H1 (cell line): Measurements from ENCODE around the gene IL22RA2. TPM values are rescaled to one million over a fixed set of nuclear protein-coding genes. Genes with fewer than 3 reads are reported as not detected.

Source experiments
- CTCF ChIA-PET: fragments of 300-600 bp; sonication (Branson Sonifier 250); formaldehyde crosslinking; loops from one replicate; lab custom pipeline; 2021; ENCODE audit not compliant: partially characterized antibody; lab: Charles Lee
- POLR2A ChIA-PET: fragments of 300-600 bp; sonication (Branson Sonifier 250); formaldehyde crosslinking; loops from one replicate; lab custom pipeline; 2021; ENCODE audit warnings: inconsistent platforms; ENCODE audit not compliant: partially characterized antibody; lab: Charles Lee
- DNase-seq, 2 experiments: peaks; one replicate each; pipeline versions ENCODE4 v3.0.0 to v3.0.0-alpha.2; 2010 to 2022; ENCODE audit warnings: low spot score in 2 of 2, low read depth in 1 of 2, mixed read lengths in 1 of 2
- FAIRE-seq: peaks from 2 replicates; lab custom pipeline; 2011; peaks lifted over from hg19 to GRCh38; lab: Jason Lieb, UNC
- H2AFZ ChIP-seq: 2 replicates; pipeline ENCODE4 v1.8.1; 2012; ENCODE audit warnings: low read length, inconsistent platforms
- H2AK5ac ChIP-seq: 2 replicates; pipeline ENCODE4 v1.6.1; 2013; ENCODE audit warnings: low read depth, low read length
- H2BK120ac ChIP-seq: replicated peaks from 2 replicates; pipeline ENCODE3; 2013; ENCODE audit warnings: low read depth, low read length, inconsistent platforms
- H2BK12ac ChIP-seq: 2 replicates; pipeline ENCODE4 v1.6.1; 2013; ENCODE audit warnings: low read depth, low read length
- H2BK15ac ChIP-seq: 2 replicates; pipeline ENCODE4 v1.6.1; 2013; ENCODE audit warnings: low read length
- H2BK20ac ChIP-seq: 2 replicates; pipeline ENCODE4 v1.6.1; 2013; ENCODE audit warnings: low read length
- H2BK5ac ChIP-seq: 2 replicates; pipeline ENCODE4 v1.6.1; 2013; ENCODE audit warnings: low read depth, low read length
- H3K14ac ChIP-seq: 2 replicates; pipeline ENCODE4 v1.6.1; 2013; ENCODE audit warnings: inconsistent platforms; ENCODE audit not compliant: insufficient read length
- H3K18ac ChIP-seq: 2 replicates; pipeline ENCODE4 v1.6.1; 2013; ENCODE audit warnings: low read length; ENCODE audit errors: extremely low read depth
- H3K23ac ChIP-seq: 2 replicates; pipeline ENCODE4 v1.6.1; 2013; ENCODE audit warnings: inconsistent platforms; ENCODE audit not compliant: insufficient read length
- H3K23me2 ChIP-seq: 2 replicates; pipeline ENCODE4 v1.6.1; 2013; ENCODE audit warnings: low read depth, low read length
- H3K27ac ChIP-seq: 2 replicates; pipeline ENCODE4 v1.6.1; 2011; ENCODE audit warnings: low read depth, low read length, inconsistent platforms
- H3K27me3 ChIP-seq, 4 experiments: replicated peaks in 1 of 4; 1 replicate in 1 of 4; 2 replicates in 3 of 4; pipeline versions ENCODE4 v1.6.1 to v1.8.1; 2011 to 2013; ENCODE audit warnings: low read length in 3 of 4, mild to moderate bottlenecking in 3 of 4, inconsistent platforms in 2 of 4, mixed read lengths in 2 of 4, moderate library complexity in 1 of 4; ENCODE audit not compliant: control insufficient read depth in 3 of 4, insufficient read depth in 3 of 4; ENCODE audit errors: extremely low read depth in 1 of 4
- H3K36me3 ChIP-seq, 4 experiments: 2 replicates each; pipeline versions ENCODE4 v1.6.1 to v1.8.1; 2011 to 2013; ENCODE audit warnings: mild to moderate bottlenecking in 4 of 4, low read length in 3 of 4, moderate library complexity in 2 of 4, control low read depth in 1 of 4, inconsistent platforms in 1 of 4; ENCODE audit not compliant: insufficient read depth in 4 of 4, control insufficient read depth in 2 of 4
- H3K4ac ChIP-seq: replicated peaks from 2 replicates; pipeline ENCODE3; 2013; ENCODE audit warnings: low read length, low read depth, mixed read lengths, inconsistent platforms; ENCODE audit not compliant: insufficient read length
- H3K4me1 ChIP-seq, 4 experiments: replicated peaks in 1 of 4; 1 replicate in 1 of 4; 2 replicates in 3 of 4; pipeline versions ENCODE4 v1.6.1 to v1.8.1; 2011 to 2013; ENCODE audit warnings: low read length in 3 of 4, inconsistent platforms in 2 of 4, mixed read lengths in 1 of 4; ENCODE audit not compliant: insufficient read depth in 4 of 4, control insufficient read depth in 3 of 4
- H3K4me2 ChIP-seq, 2 experiments: 2 replicates each; pipeline versions ENCODE4 v1.6.1 to v1.8.1; 2011 to 2013; ENCODE audit warnings: low read depth in 2 of 2, low read length in 2 of 2, control low read depth in 1 of 2, inconsistent platforms in 1 of 2, mild to moderate bottlenecking in 1 of 2; ENCODE audit not compliant: insufficient read depth in 1 of 2
- H3K4me3 ChIP-seq, 4 experiments: fragments of 200-600, 300-600 bp in 1 of 4; sonication (generic), shearing (Covaris generic), sonication (Bioruptor Twin) in 1 of 4; 2 replicates each; pipeline versions ENCODE4 v1.5.1 to v1.8.1; 2011 to 2016; ENCODE audit warnings: low read length in 4 of 4, low read depth in 3 of 4, control low read depth in 2 of 4, inconsistent platforms in 2 of 4, mild to moderate bottlenecking in 2 of 4, mixed read lengths in 1 of 4, moderate library complexity in 1 of 4; ENCODE audit not compliant: insufficient read depth in 2 of 4; ENCODE audit errors: extremely low read depth in 1 of 4
- H3K56ac ChIP-seq: replicated peaks from 2 replicates; pipeline ENCODE3; 2013; ENCODE audit warnings: low read depth, mild to moderate bottlenecking, mixed read lengths, low read length, inconsistent platforms; ENCODE audit not compliant: insufficient read length
- H3K79me1 ChIP-seq: 2 replicates; pipeline ENCODE4 v1.6.1; 2013; ENCODE audit warnings: low read depth, low read length, control low read depth
- H3K79me2 ChIP-seq, 2 experiments: 2 replicates each; pipeline versions ENCODE4 v1.6.1 to v1.8.1; 2012 to 2013; ENCODE audit warnings: low read length in 2 of 2, mild to moderate bottlenecking in 2 of 2, inconsistent platforms in 1 of 2; ENCODE audit not compliant: insufficient read depth in 2 of 2, control insufficient read depth in 1 of 2
- H3K9ac ChIP-seq, 4 experiments: replicated peaks in 1 of 4; 1 replicate in 1 of 4; 2 replicates in 3 of 4; pipeline versions ENCODE4 v1.6.1 to v1.8.1; 2011 to 2013; ENCODE audit warnings: low read depth in 3 of 4, low read length in 3 of 4, control low read depth in 2 of 4, mild to moderate bottlenecking in 2 of 4, moderate library complexity in 2 of 4, inconsistent platforms in 1 of 4; ENCODE audit errors: extremely low read depth in 1 of 4
- H3K9me3 ChIP-seq, 2 experiments: 2 replicates each; pipeline versions ENCODE4 v1.6.1 to v1.8.1; 2012 to 2013; ENCODE audit warnings: mild to moderate bottlenecking in 2 of 2, moderate library complexity in 2 of 2, control low read depth in 1 of 2, inconsistent platforms in 1 of 2, low read depth in 1 of 2, low read length in 1 of 2, mixed read lengths in 1 of 2; ENCODE audit not compliant: insufficient read depth in 2 of 2
- H4K20me1 ChIP-seq, 2 experiments: replicated peaks in 1 of 2; 2 replicates each; pipeline versions ENCODE3 to v1.8.1; 2011 to 2013; ENCODE audit warnings: inconsistent platforms in 2 of 2, low read length in 2 of 2, mild to moderate bottlenecking in 1 of 2; ENCODE audit not compliant: insufficient read depth in 2 of 2, control insufficient read depth in 1 of 2
- H4K5ac ChIP-seq: 2 replicates; pipeline ENCODE4 v1.6.1; 2013; ENCODE audit warnings: low read length, low read depth, mixed read lengths, inconsistent platforms; ENCODE audit not compliant: insufficient read length
- H4K8ac ChIP-seq: 2 replicates; pipeline ENCODE4 v1.8.0; 2013; ENCODE audit warnings: mild to moderate bottlenecking, moderate library complexity, low read length, inconsistent platforms; ENCODE audit not compliant: insufficient read depth; ENCODE audit errors: extremely low read depth
- H4K91ac ChIP-seq: replicated peaks from 2 replicates; pipeline ENCODE3; 2013; ENCODE audit warnings: low read length, mixed read lengths, inconsistent platforms; ENCODE audit not compliant: insufficient read length
- CEBPB ChIP-seq: IDR thresholded peaks from 2 replicates; pipeline ENCODE4 v1.6.1; 2012; ENCODE audit warnings: low read depth, low read length
- POU5F1 ChIP-seq: IDR thresholded peaks from 2 replicates; pipeline ENCODE4 v1.6.1; 2011; ENCODE audit warnings: low read depth, mild to moderate bottlenecking, low read length, moderate library complexity
- USF2 ChIP-seq: IDR thresholded peaks from 2 replicates; pipeline ENCODE4 v1.6.1; 2011; ENCODE audit warnings: low read length, improper control_type of control experiment
- WGBS, 2 experiments: shearing (Covaris generic) in 1 of 2; methylation state at CpG; one replicate each; pipeline versions ENCODE4 v1.1.6 to v1.1.7; 2013 to 2015; ENCODE audit warnings: low lambda C conversion rate in 2 of 2, mixed read lengths in 2 of 2, inconsistent platforms in 1 of 2, low coverage in 1 of 2, missing lambda C conversion rate in 1 of 2; ENCODE audit not compliant: insufficient replicate concordance in 2 of 2, insufficient coverage in 1 of 2, insufficient read length in 1 of 2; ENCODE audit errors: extremely low coverage in 1 of 2, missing lambda C conversion rate in 1 of 2; 5-methylcytosine and 5-hydroxymethylcytosine counted together
- polyA plus RNA-seq, 7 experiments: library from polyadenylated mRNA; depleted of rRNA in 3 of 7; stranded (reverse) in 5 of 7; unstranded in 2 of 7; fragments of >200 nt in 5 of 7; fragments of 200-250 nt in 2 of 7; gene quantifications; 1 replicate in 5 of 7; 2 replicates in 1 of 7; 4 replicates in 1 of 7; pipeline versions ENCODE4 v1.2.1 to v1.2.3, GENCODE V29; 2011 to 2013; ENCODE audit warnings: missing spikeins in 2 of 7, mixed read lengths in 2 of 7
- total RNA-seq: library from RNA; stranded (reverse); fragmentation: NEBNext Ultra II Directional; extraction: Animal tissue kit (Norgen Biotek cat#: 25700); gene quantifications from 2 replicates; pipeline ENCODE4 v1.2.1, GENCODE V29; 2021

Gene IL22RA2
- total and polyA plus RNA-seq, 2 of the 8 experiments (the other 6 are each of a cell fraction or from before 2014, with no cell fraction given), result not detected

GRCh38 chr6:137095093-137095492 is 78.4 kb downstream of the IL22RA2 start:
- Histone ChIP-seq H3K56ac (no peak overlapping the region), H3K18ac (no peak overlapping the region), H4K20me1 (no peaks in the 10 kb centered on the region), H3K9me3 (no peaks in the 10 kb centered on the region), H3K14ac (no peak overlapping the region), H4K5ac (no peak overlapping the region), H3K79me1 (no peaks in the 10 kb centered on the region), H3K9ac (no peak overlapping the region), H3K27ac (no peak overlapping the region), H3K23me2 (no peaks in the 10 kb centered on the region), H2AFZ (peak overlapping the region; percentile 36), H2BK120ac (no peak overlapping the region), H3K23ac (no peak overlapping the region), H2BK15ac (no peak overlapping the region), H3K4me1 (peaks cover 0 to 3% (median 0%) of the 10 kb centered on the region in 4 experiments; a peak in 4 of 7 replicates), H2BK5ac (no peak overlapping the region), H3K27me3 (no peaks in the 10 kb centered on the region), H2AK5ac (no peak overlapping the region), H3K4me2 (no peak overlapping the region), H3K4ac (no peak overlapping the region), H4K8ac (no peak overlapping the region), H3K4me3 (no peak overlapping the region), H2BK20ac (no peak overlapping the region), H3K36me3 (no peaks in the 10 kb centered on the region), H3K79me2 (no peaks in the 10 kb centered on the region), H2BK12ac (no peak overlapping the region), H4K91ac (no peak overlapping the region)
- DNase-seq (no peak), FAIRE-seq (no peak)
- 89% methylated on average over 10 of the region's 10 CpGs; no CpG with 5 or more reads in 1 of the 2 experiments for WGBS, 2 experiments
- TF ChIP-seq USF2 (peak; percentile 29; the same call in 1 of the 2 replicates), POU5F1 (no peak), CEBPB (0 out of 2 replicates have a peak, but pooled peaks have one; percentile 1)
- ChIA-PET POLR2A (no interaction called here), CTCF (interaction anchor here (0.8 to 3.3 kb wide), 23 partner anchors 10 to 558 kb away, joined by 3 to 23 read pairs (median 3); no protein-coding TSS in a partner anchor)
